ENCODE measurements around the gene AADACL4. TPM values are rescaled to one million over a fixed set of nuclear protein-coding genes. Genes with fewer than 3 reads are reported as not detected.
"Not testable (repeated sequence)": the region's sequence is repeated elsewhere in the genome, so short reads cannot be mapped to it uniquely, and the experiment has no call there.

AADACL4 gene
- total RNA-seq, 1 donor from 2014 or later, result not detected

DNA sequence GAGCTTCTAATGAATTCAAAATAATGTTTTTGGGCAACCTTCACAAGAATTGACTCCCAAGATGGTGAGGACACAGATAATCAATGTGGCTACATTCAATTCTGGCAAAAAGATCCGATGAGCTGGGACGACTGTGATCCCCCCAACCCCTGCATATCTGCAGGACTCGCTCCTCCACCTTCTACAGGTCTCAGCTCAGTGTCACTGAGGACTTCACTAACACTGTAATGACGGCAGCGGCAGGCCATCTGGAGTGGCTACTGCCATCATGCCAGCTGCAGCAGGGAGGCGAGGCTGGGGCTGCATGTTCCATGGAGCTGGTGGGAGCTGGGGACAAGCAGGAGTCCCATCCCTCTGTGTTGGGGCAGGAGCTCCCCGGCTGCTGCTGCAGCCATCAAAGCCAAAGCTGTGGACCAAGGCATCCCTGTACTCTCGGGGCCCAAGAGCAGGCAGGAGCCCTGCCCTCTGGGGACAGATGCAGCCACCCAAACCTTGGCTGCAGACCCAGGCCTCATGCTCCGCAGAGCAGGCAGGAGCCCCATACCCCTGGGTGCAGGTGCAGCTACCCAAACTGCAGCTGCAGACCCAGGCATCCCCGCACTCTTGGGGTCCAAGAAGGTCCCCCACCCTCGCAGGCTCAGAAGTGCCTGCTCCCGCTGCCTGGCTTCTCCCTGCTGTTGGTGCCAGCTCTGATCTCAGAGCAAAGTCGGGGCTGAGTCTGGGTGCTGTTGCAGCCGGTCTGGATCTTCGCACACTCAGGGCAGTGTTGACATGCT, 13.7 kb upstream of the AADACL4 start:
- DNase-seq (ENCODE audit: low spot score), result no peak

DNA sequence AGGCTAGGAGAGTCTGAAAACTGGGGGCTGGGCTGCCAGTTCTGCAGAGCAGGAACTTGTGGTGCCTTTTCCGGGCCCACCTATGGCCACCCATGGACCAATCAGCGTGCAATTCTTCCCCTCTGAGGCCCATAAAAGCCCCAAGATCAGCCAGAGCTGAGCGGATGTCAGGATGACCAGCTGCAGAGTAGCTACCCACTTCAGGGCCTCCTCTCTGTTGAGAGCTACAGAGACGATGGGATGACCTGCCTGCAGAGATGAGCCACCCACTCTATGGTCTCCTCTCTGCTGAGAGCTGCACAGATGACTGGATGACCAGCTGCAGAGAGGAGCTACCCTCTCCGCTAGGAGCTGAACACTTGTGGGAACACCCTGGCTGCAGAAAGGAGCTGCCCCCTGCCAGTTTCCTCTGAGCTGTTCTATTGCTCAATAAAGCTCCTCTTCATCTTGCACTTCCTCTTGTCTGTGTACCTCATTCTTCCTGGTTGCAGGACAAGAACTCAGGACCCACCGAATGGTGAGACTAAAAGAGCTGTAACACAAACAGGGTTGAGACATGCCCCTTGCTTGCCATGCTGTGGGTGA, 12.8 kb upstream of the AADACL4 start:
- no peak for DNase-seq (ENCODE audit: low spot score)

- no peak for DNase-seq (ENCODE audit: low spot score)
Observed at GRCh38 chr1:12631571-12631970, 12.3 kb upstream of the AADACL4 start.

DNA sequence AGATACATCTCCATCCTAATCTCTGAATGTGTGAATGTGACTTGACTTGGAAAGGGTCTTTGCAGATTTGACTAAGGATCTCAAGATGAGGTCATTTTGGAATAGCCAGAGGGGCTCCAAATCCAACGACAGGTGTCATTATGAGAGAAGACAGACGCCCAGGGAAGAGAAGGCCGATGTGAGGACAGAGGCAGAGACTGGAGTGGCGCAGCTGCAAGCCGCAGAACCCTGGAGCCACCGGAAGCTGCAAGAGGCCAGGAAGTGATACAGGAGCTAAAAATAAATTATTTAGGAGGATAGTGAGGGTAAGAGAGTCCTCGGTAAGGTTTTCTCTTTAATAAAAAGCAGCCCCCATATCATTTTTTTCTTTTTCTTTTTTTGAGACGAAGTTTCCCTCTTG, 9.7 kb upstream of the AADACL4 start:
- no peak for DNase-seq (ENCODE audit: low spot score)

GRCh38 chr1:12634696-12635202, 9.1 kb upstream of the AADACL4 start:
- DNase-seq (ENCODE audit: low spot score), result no peak

GRCh38 chr1:12636098-12636950, 7.6 kb upstream of the AADACL4 start:
- no peak for DNase-seq (ENCODE audit: low spot score)

- DNase-seq (ENCODE audit: low spot score), result no peak
Observed at GRCh38 chr1:12637693-12638092, 6.2 kb upstream of the AADACL4 start.

DNA sequence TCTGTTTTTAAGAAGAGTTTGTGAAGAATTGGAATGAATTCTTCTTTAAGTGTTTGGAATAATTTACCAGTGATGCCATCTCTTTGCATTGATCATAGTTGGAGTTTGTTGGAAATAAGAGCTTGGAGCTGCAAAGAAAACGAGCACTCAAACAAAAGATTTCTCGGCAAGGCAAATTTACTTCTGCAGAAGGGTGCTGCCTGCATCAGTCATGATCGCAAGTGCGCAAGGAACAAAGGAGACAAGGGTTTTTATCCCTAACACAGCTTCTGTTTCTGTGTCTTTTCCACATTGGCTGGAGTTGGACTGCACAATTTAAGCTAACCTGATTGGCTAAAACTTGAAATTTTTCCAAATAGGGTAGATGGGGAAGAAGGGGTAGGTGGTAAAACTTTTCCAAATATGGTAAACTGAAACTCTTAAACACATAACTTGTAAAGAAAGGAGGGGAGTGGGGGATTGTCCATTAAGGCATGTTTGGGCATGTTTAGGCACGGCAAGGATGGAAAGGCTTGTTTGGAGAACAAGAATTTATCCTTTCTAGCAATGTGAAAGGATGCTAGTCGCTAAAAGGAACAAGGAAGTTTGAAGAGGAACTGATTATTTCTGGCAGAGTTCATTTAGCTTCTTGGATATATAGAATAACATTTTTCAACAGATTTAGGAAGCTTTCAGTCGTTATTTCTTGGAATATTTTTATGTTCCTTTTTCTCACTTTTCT, 3.5 kb upstream of the AADACL4 start:
- no peak for DNase-seq (ENCODE audit: low spot score)

- no peak for DNase-seq (ENCODE audit: low spot score)
Observed at GRCh38 chr1:12640958-12641272, 3.0 kb upstream of the AADACL4 start.

GRCh38 chr1:12643079-12643478, 806 bp upstream of the AADACL4 start:
- DNase-seq (ENCODE audit: low spot score), result no peak

GRCh38 chr1:12644237-12644636, 352 bp downstream of the AADACL4 start:
- DNase-seq (ENCODE audit: low spot score), result no peak

DNA sequence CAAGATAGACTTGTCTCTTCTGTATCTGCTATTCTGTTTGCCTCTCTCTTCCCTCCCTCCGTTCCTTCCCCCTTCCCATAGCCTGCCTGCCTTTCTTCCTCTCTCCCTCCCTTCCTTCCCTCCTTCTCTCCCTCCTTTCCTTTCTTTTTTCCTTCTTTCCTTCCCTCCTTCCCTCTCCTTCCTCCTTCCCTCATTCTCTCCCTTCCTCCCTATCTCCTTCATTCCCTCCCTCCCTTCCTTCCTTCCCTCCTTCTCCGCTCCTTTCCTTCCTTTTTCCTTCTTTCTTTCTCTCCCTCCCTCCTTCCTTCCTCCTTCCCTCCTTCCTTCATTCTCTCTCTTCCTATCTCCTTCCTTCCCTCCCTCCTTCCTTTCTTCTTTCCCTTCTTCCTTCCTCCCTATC, 944 bp downstream of the AADACL4 start:
- no peak for DNase-seq (ENCODE audit: low spot score)

- not testable (repeated sequence) for DNase-seq (ENCODE audit: low spot score)
Observed at GRCh38 chr1:12645401-12645800, 1.5 kb downstream of the AADACL4 start.

GRCh38 chr1:12648741-12649140, 4.9 kb downstream of the AADACL4 start:
- no peak for DNase-seq (ENCODE audit: low spot score)

DNA sequence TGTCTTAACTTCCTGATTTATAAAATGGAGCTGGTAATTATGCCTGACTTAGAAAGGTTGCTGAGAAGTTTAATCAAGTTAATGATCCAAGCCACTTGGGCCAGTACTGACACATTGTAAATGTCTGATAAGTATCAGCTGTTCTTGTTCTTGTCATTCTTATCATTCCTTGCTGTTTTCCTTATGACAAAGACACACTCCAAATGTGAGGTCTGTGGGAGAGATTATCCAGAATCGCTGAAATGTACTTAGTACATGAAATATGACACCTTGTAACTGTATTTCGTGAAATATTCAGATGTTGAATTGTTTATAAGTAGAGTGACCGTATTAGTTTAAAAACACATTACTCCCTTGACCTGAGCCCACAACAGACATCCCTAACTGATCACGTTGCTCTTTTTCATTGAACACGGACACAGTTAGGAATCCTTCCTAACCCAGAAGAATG, 6.1 kb downstream of the AADACL4 start:
- no peak for DNase-seq (ENCODE audit: low spot score)

GRCh38 chr1:12654004-12654567, 10.2 kb downstream of the AADACL4 start:
- DNase-seq (ENCODE audit: low spot score), result no peak

DNA sequence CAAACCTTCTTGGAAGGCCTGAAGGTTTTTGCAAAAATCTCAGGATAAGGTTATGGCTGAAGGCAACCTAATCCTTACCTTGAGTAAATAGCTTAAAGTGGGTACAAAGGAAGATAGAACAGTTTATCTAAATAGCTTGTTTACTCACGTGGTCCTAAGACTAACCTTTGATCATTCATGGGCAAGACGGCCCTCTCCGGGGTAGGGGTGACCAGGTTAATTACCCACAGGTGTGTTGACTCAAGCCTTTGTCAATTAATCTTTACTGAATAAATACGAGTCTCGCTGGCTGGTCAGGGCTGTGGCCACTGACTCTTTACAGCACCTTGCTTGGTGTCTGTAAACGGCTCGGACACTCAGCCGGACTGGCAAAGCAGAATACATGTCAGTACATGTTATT, 10.8 kb downstream of the AADACL4 start:
- DNase-seq (ENCODE audit: low spot score), result no peak

DNA sequence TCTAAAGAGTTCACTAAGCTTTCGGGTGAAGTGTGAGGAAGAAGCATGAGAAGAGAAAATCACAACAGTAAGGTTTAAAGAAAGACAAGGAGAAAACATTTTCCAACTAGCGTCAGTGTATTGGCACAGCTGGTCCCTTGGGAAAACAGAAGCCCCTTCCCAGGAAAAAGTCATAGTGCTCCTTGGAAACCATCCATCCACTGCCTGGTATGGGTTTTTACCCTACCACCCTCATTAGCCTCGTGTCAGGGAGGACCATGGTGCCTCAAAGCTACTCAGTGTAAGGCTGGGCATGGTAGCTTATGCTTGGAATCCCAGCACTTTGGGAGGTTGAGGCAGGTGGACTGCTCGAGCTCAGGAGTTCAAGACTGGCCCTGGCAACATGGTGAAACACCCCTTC, 12.7 kb downstream of the AADACL4 start:
- no peak for DNase-seq (ENCODE audit: low spot score)

DNA sequence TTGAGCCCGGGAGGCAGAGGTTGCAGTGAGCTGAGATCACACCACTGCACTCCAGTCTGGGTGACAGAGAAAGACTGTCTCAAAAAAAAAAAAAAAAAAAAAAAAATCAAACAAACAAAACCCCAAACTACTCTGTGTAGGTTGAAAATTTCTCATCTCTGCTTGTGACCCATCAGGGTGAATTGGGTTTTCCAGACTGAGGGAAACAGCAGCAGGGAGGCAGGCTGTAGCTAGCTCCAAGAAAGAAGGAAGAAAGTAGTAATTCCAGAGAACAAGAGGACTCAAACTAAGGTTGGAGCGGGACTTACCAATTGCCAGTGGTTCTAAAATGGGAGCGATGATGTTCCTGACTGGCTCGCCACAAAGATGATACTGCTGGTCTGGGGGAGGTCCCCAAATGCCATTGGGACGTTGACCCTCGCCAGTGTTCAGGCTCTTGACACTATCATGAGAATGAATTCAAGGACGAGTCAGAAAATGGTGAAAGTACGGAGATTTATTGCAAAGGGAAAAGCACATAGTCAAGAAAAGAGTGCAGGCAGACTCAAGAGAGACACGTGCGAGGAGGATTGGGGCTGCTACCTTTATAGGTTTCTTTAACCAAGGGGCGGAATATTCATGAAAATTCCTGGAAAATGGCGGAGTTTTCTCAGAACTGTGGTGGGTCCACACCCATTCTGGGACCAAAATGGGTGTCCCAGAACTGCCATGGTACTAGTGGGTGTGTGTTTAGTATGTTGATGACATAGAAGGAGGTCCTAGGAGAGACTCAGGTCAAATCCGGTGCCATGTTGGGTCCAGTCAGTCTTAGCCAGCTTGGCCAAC, 13.4 kb downstream of the AADACL4 start:
- no peak for DNase-seq (ENCODE audit: low spot score)

DNA sequence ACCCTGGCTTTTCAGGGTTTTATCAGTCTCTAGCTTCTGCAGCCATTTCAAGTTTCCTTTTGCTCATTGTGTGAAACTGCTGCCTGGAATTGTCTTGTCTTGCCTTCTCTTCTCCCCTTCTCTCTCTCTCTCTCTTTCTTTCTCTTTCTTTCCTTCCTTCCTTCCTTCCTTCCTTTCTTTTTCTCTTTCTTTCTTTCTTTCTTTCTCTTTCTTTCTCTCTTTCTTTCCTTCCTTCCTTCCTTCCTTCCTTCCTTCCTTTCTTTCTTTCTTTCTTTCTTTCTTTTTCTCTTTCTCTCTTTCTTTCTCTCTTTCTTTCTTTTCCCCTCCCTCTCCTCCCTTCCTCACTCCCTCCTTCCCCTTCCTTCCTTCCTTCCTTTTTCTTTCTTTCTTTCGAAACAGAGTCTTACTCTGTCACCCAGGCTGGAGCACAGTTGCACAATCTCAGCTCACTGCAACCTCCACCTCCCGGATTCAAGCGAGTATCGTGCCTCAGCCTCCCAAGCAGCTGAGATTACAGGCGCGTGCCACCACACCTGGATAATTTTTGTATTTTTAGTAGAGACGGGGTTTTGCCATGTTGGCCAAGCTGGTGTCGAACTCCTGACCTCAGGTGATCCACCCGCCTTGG, 14.1 kb downstream of the AADACL4 start:
- not testable (repeated sequence) for DNase-seq (ENCODE audit: low spot score)
